Esophagus muscularis mucosa (tissue), 4 donors: ENCODE measurements around the gene VSIG8.

Experiments
- EP300 ChIP-seq: sonication (generic); formaldehyde crosslinking; IDR thresholded peaks from one replicate; pipeline ENCODE4 v1.6.1; 2017; ENCODE audit warnings: antibody characterized with exemption
- POLR2A ChIP-seq: fragments of 450-650 bp; IDR thresholded peaks from one replicate; pipeline ENCODE4 v1.6.1; 2017; ENCODE audit warnings: antibody characterized with exemption, moderate library complexity, mild to moderate bottlenecking, low read depth
- POLR2AphosphoS5 ChIP-seq, 2 donors: sonication (generic); formaldehyde crosslinking; IDR thresholded peaks; one replicate each; pipeline ENCODE4 v1.6.1; 2017; ENCODE audit warnings: antibody characterized with exemption in 2 of 2
- TF ChIP-seq, protein P1 (sequence below), 3 experiments: fragments of 200-600 bp in 2 of 3; fragments of 450-650 bp in 1 of 3; sonication (generic) in 2 of 3; IDR thresholded peaks; one replicate each; pipeline ENCODE4 v1.5.1; 2017 to 2019; ENCODE audit warnings: antibody characterized with exemption in 3 of 3, mild to moderate bottlenecking in 2 of 3, moderate library complexity in 1 of 3

DNA sequence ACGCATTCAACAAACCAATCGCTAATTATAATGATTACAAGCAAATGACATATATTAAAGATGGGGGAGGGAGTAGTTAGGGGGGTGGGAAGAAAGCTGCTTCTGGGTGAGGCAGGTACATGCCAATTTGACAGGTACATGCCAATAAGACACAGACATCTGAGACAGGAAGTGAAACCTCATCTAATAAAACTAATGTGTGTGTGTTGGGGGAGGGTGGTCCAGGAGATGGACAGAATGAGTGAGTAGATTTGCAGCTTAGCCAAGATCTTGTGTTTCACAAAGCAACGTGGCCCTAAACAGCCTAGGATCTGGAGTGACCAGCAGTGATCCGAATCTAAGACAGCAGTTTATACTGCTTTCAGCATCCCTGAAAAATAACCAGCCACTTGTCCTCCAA, 26.7 kb upstream of the VSIG8 start:
- no peak for TF ChIP-seq POLR2AphosphoS5 (IDR thresholded peaks at IDR 0.05)
- TF ChIP-seq, protein P1, sequence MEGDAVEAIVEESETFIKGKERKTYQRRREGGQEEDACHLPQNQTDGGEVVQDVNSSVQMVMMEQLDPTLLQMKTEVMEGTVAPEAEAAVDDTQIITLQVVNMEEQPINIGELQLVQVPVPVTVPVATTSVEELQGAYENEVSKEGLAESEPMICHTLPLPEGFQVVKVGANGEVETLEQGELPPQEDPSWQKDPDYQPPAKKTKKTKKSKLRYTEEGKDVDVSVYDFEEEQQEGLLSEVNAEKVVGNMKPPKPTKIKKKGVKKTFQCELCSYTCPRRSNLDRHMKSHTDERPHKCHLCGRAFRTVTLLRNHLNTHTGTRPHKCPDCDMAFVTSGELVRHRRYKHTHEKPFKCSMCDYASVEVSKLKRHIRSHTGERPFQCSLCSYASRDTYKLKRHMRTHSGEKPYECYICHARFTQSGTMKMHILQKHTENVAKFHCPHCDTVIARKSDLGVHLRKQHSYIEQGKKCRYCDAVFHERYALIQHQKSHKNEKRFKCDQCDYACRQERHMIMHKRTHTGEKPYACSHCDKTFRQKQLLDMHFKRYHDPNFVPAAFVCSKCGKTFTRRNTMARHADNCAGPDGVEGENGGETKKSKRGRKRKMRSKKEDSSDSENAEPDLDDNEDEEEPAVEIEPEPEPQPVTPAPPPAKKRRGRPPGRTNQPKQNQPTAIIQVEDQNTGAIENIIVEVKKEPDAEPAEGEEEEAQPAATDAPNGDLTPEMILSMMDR (IDR thresholded peaks at IDR 0.05) = no peak
- TF ChIP-seq POLR2A = no peak
- no peak for TF ChIP-seq EP300
